Vagina (tissue), 2 donors: Measurements from ENCODE around the gene RNF31. TPM values are rescaled to one million over a fixed set of nuclear protein-coding genes. Genes with fewer than 3 reads are reported as not detected.

Source experiments
- DNase-seq, 2 donors: peaks; one replicate each; pipeline ENCODE4 v3.0.0-alpha.2; 2017; ENCODE audit errors: extremely low spot score in 2 of 2
- H3K27ac ChIP-seq: fragments of 200-600 bp; sonication (generic); one replicate; pipeline ENCODE4 v1.5.1; 2019
- H3K27me3 ChIP-seq: fragments of 200-600 bp; sonication (generic); one replicate; pipeline ENCODE4 v1.5.1; 2019
- H3K36me3 ChIP-seq, 2 donors: fragments of 200-600 bp; sonication (generic); one replicate each; pipeline ENCODE4 v1.5.1; 2017 to 2019
- H3K4me1 ChIP-seq: fragments of 200-600 bp; sonication (generic); one replicate; pipeline ENCODE4 v1.5.1; 2019
- H3K4me3 ChIP-seq, 2 donors: fragments of 200-600 bp; sonication (generic); 1 replicate in 1 of 2; 2 replicates in 1 of 2; pipeline ENCODE4 v1.5.1; 2016 to 2019
- H3K9me3 ChIP-seq: fragments of 200-600 bp; sonication (generic); one replicate; pipeline ENCODE4 v1.5.1; 2019
- CTCF ChIP-seq, 3 experiments: fragments of 450-650 bp in 2 of 3; fragments of 200-600 bp in 1 of 3; sonication (generic) in 1 of 3; IDR thresholded peaks; one replicate each; pipeline ENCODE4 v1.5.1; 2017 to 2019; ENCODE audit warnings: antibody characterized with exemption in 3 of 3, mild to moderate bottlenecking in 2 of 3, moderate library complexity in 2 of 3
- POLR2A ChIP-seq, 2 donors: fragments of 450-650 bp; IDR thresholded peaks; one replicate each; pipeline ENCODE4 v1.6.1; 2017; ENCODE audit warnings: antibody characterized with exemption in 2 of 2, mild to moderate bottlenecking in 2 of 2, moderate library complexity in 2 of 2
- POLR2AphosphoS5 ChIP-seq, 2 donors: sonication (generic); formaldehyde crosslinking; IDR thresholded peaks; one replicate each; pipeline ENCODE4 v1.9.0; 2017; ENCODE audit warnings: antibody characterized with exemption in 2 of 2, mild to moderate bottlenecking in 2 of 2, low read depth in 1 of 2; ENCODE audit not compliant: insufficient read depth in 1 of 2
- intact Hi-C: fragments of 100-400 bp; cut with DNase I; formaldehyde crosslinking; loops from one replicate; pipeline ENCODE4 v1.15.1; 2023
- total RNA-seq: library from RNA; depleted of rRNA; stranded (reverse); fragments of >200 nt; gene quantifications from one replicate; pipeline ENCODE4 v1.2.3, GENCODE V29; 2016

The RNF31 gene
- total RNA-seq, 1 donor from 2014 or later: 87.9 TPM

- Histone ChIP-seq H3K4me1 (peaks cover 17% of the 10 kb centered on the region), H3K36me3 (peaks cover 0 to 40% of the 10 kb centered on the region in 2 donors), H3K27ac (no peak overlapping the region), H3K4me3 (peak overlapping the region; percentile 50 to 82), H3K9me3 (no peaks in the 10 kb centered on the region), H3K27me3 (no peaks in the 10 kb centered on the region)
- TF ChIP-seq POLR2A (IDR thresholded peaks at IDR 0.05) (no peak), CTCF (IDR thresholded peaks at IDR 0.05) (no peak), POLR2AphosphoS5 (IDR thresholded peaks at IDR 0.05; ENCODE audit: insufficient read depth in 1 of 2, low read depth in 1 of 2) (no peak)
- intact Hi-C loops: no loop called here
- no peak for DNase-seq
Measured at GRCh38 chr14:24189059-24189375, 41.7 kb downstream of the RNF31 start.

GRCh38 chr14:24189460-24189859 lies 42.2 kb downstream of the RNF31 start:
- Histone ChIP-seq H3K27ac (no peak overlapping the region), H3K4me1 (peaks cover 21% of the 10 kb centered on the region), H3K9me3 (no peaks in the 10 kb centered on the region), H3K27me3 (no peaks in the 10 kb centered on the region), H3K4me3 (no peak overlapping the region), H3K36me3 (peaks cover 0 to 36% of the 10 kb centered on the region in 2 donors)
- intact Hi-C loops: no loop called here
- no peak for TF ChIP-seq POLR2AphosphoS5 (IDR thresholded peaks at IDR 0.05; ENCODE audit: insufficient read depth in 1 of 2, low read depth in 1 of 2)
- TF ChIP-seq CTCF (IDR thresholded peaks at IDR 0.05): no peak
- no peak for TF ChIP-seq POLR2A (IDR thresholded peaks at IDR 0.05)
- DNase-seq: no peak

GRCh38 chr14:24190416-24190815 lies 43.1 kb downstream of the RNF31 start:
- no peaks in the 10 kb centered on the region for H3K9me3 ChIP-seq
- H3K36me3 ChIP-seq: peaks cover 0 to 26% of the 10 kb centered on the region in 2 donors
- intact Hi-C loops: no loop called here
- TF ChIP-seq POLR2A (IDR thresholded peaks at IDR 0.05) (no peak), CTCF (IDR thresholded peaks at IDR 0.05) (no peak), POLR2AphosphoS5 (IDR thresholded peaks at IDR 0.05; ENCODE audit: insufficient read depth in 1 of 2, low read depth in 1 of 2) (no peak)
- no peak overlapping the region for H3K27ac ChIP-seq
- H3K27me3 ChIP-seq: no peaks in the 10 kb centered on the region
- H3K4me1 ChIP-seq: peaks cover 26% of the 10 kb centered on the region
- DNase-seq: no peak
- H3K4me3 ChIP-seq: no peak overlapping the region

- intact Hi-C loops: no loop called here
- H3K27ac ChIP-seq: no peak overlapping the region
- H3K36me3 ChIP-seq: peaks cover 0 to 17% of the 10 kb centered on the region in 2 donors
- no peaks in the 10 kb centered on the region for H3K9me3 ChIP-seq
- H3K27me3 ChIP-seq: no peaks in the 10 kb centered on the region
- DNase-seq: no peak
- no peak overlapping the region for H3K4me3 ChIP-seq
- no peak for TF ChIP-seq POLR2AphosphoS5 (IDR thresholded peaks at IDR 0.05; ENCODE audit: insufficient read depth in 1 of 2, low read depth in 1 of 2)
- no peak for TF ChIP-seq POLR2A (IDR thresholded peaks at IDR 0.05)
- no peak for TF ChIP-seq CTCF (IDR thresholded peaks at IDR 0.05)
- peaks cover 33% of the 10 kb centered on the region for H3K4me1 ChIP-seq
Measured at GRCh38 chr14:24192933-24193332, 45.6 kb downstream of the RNF31 start.

- intact Hi-C loops: no loop called here
Measured at GRCh38 chr14:24194186-24194872, 47.0 kb downstream of the RNF31 start.

More at GRCh38 chr14:24194186-24194872, 47.0 kb downstream of the RNF31 start:
- no peak for DNase-seq
- Histone ChIP-seq H3K27me3 (no peaks in the 10 kb centered on the region), H3K36me3 (peaks cover 0 to 17% of the 10 kb centered on the region in 2 donors), H3K4me3 (peak overlapping the region; percentile 65 to 72), H3K9me3 (no peaks in the 10 kb centered on the region), H3K4me1 (peaks cover 39% of the 10 kb centered on the region), H3K27ac (peak overlapping the region; percentile 95)
- no peak for TF ChIP-seq CTCF (IDR thresholded peaks at IDR 0.05)
- no peak for TF ChIP-seq POLR2AphosphoS5 (IDR thresholded peaks at IDR 0.05; ENCODE audit: insufficient read depth in 1 of 2, low read depth in 1 of 2)
- TF ChIP-seq POLR2A (IDR thresholded peaks at IDR 0.05): no peak
